HuH-7.5 (cell line): ENCODE data around the gene SLC11A2.
"Not testable (repeated sequence)": the region's sequence is repeated elsewhere in the genome, so short reads cannot be mapped to it uniquely, and the experiment has no call there.

Source experiments
- DNase-seq: peaks from one replicate; pipeline ENCODE4 v3.0.0; 2011; ENCODE audit warnings: low spot score

The SLC11A2 gene

GRCh38 chr12:50947933-50948626, 78.1 kb downstream of the SLC11A2 start:
- no peak for DNase-seq

- DNase-seq = no peak
Observed at GRCh38 chr12:50937653-50938052, 88.5 kb downstream of the SLC11A2 start.

GRCh38 chr12:50936821-50937530, 89.2 kb downstream of the SLC11A2 start:
- no peak for DNase-seq

GRCh38 chr12:50934981-50935807, 91.0 kb downstream of the SLC11A2 start:
- DNase-seq = no peak

GRCh38 chr12:50934371-50934851, 91.8 kb downstream of the SLC11A2 start:
- no peak for DNase-seq

GRCh38 chr12:50933459-50934124, 92.6 kb downstream of the SLC11A2 start:
- no peak for DNase-seq

GRCh38 chr12:50932787-50933280, 93.3 kb downstream of the SLC11A2 start:
- DNase-seq = peak; percentile 44

- DNase-seq = not testable (repeated sequence)
Observed at GRCh38 chr12:50930477-50930876, 95.7 kb downstream of the SLC11A2 start.

- no peak for DNase-seq
Observed at GRCh38 chr12:50929831-50930230, 96.4 kb downstream of the SLC11A2 start.
